WI38 (cell line): Measurements from ENCODE around the gene ADAMTS1.
A peak's percentile ranks its signal among the peaks of the same experiment; 100 is the strongest.
"Not testable (repeated sequence)": the region's sequence is repeated elsewhere in the genome, so short reads cannot be mapped to it uniquely, and the experiment has no call there.

Source experiments
- H3K4me3 ChIP-seq: 2 replicates; pipeline ENCODE4 v1.5.1; 2011; ENCODE audit warnings: low read depth, mild to moderate bottlenecking, control low read depth, low read length
- TF ChIP-seq, protein P1 (sequence below): IDR thresholded peaks from 2 replicates; pipeline ENCODE4 v1.5.1; 2012; ENCODE audit warnings: low read depth, mild to moderate bottlenecking, control low read depth, low read length

The ADAMTS1 gene

GRCh38 chr21:26881504-26882228 is 36.5 kb upstream of the ADAMTS1 start:
- no peak overlapping the region for H3K4me3 ChIP-seq
- TF ChIP-seq, protein P1, sequence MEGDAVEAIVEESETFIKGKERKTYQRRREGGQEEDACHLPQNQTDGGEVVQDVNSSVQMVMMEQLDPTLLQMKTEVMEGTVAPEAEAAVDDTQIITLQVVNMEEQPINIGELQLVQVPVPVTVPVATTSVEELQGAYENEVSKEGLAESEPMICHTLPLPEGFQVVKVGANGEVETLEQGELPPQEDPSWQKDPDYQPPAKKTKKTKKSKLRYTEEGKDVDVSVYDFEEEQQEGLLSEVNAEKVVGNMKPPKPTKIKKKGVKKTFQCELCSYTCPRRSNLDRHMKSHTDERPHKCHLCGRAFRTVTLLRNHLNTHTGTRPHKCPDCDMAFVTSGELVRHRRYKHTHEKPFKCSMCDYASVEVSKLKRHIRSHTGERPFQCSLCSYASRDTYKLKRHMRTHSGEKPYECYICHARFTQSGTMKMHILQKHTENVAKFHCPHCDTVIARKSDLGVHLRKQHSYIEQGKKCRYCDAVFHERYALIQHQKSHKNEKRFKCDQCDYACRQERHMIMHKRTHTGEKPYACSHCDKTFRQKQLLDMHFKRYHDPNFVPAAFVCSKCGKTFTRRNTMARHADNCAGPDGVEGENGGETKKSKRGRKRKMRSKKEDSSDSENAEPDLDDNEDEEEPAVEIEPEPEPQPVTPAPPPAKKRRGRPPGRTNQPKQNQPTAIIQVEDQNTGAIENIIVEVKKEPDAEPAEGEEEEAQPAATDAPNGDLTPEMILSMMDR = peak; percentile 14; the same call in 1 of the 2 replicates

DNA sequence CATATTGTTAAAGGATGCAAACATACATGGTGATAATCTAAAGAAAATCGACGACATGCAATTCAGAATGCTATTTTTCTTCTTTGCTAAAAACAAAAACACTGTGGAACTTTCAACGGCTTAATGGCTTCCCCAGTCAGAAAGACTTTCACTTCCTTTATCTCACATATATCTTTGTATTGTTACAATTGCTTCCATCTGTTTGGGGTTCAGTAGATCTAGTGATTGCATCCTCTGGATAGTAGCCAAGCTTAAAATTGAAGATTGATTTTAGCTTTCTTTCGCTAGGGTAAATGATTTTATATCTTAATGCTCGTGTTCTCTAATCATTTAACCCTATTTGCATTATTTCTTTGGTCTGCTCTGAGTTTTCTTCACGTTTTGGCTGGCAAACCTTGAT is 31.8 kb upstream of the ADAMTS1 start:
- H3K4me3 ChIP-seq = no peak overlapping the region
- TF ChIP-seq, protein P1 = no peak

GRCh38 chr21:26874347-26874746 is 29.1 kb upstream of the ADAMTS1 start:
- TF ChIP-seq, protein P1 = no peak
- no peak overlapping the region for H3K4me3 ChIP-seq

GRCh38 chr21:26865857-26866256 is 20.6 kb upstream of the ADAMTS1 start:
- H3K4me3 ChIP-seq = no peak overlapping the region
- TF ChIP-seq, protein P1 = no peak

GRCh38 chr21:26856871-26857350 is 11.7 kb upstream of the ADAMTS1 start:
- H3K4me3 ChIP-seq = not testable (repeated sequence)

GRCh38 chr21:26854695-26855094 is 9.5 kb upstream of the ADAMTS1 start:
- H3K4me3 ChIP-seq = not testable (repeated sequence)

- TF ChIP-seq, protein P1 = no peak
- H3K4me3 ChIP-seq = no peak overlapping the region
Measured at GRCh38 chr21:26852423-26852822, 7.2 kb upstream of the ADAMTS1 start.

DNA sequence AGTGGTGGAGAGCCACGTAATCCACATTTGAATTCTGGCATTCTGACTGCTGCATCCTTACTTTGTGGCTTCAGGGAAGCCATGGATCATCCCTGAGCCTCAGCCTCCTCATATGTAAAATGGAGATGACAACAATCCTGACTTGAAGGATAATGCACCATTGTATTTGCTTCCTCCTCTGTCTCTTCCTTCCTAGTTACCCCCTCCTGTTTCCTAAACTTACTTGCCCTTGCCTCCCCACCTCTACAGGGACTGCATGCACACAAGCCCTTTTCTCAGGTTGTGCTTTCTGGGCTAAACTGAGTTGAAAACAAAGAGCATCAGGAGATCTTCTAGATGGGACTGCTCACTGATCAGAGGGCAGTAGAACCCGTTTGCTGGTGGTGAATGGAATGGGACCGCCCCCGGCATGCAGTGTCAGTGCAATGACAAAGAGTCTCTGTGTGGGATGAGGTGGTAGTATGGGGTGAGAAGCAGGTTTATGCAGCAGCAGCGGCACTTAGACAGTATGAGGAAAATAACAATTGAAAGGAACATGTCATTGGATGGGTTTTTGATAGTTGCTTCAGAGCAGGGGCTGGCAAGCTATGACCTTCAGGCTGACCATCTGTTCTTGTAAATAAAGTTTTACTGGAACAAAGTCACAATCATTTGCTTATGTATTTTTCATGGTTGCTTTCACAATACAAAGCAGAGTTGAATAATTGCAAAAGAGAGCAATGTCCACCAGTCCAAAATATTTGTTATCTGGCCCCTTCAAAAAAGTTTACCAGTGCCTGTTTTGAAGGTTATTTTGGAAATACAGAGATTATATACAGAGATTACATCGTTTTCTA is 6.1 kb upstream of the ADAMTS1 start:
- H3K4me3 ChIP-seq = no peak overlapping the region
- TF ChIP-seq, protein P1 = no peak
